ENCODE data around the gene TCF19. TPM values are rescaled to one million over a fixed set of nuclear protein-coding genes. Genes with fewer than 3 reads are reported as not detected.
A peak's percentile ranks its signal among the peaks of the same experiment; 100 is the strongest.
"Not testable (repeated sequence)": the region's sequence is repeated elsewhere in the genome, so short reads cannot be mapped to it uniquely, and the experiment has no call there.

Gene TCF19
- total RNA-seq, 4 donors from 2014 or later, result 1.5 to 5.1 (median 2.6) TPM

DNA sequence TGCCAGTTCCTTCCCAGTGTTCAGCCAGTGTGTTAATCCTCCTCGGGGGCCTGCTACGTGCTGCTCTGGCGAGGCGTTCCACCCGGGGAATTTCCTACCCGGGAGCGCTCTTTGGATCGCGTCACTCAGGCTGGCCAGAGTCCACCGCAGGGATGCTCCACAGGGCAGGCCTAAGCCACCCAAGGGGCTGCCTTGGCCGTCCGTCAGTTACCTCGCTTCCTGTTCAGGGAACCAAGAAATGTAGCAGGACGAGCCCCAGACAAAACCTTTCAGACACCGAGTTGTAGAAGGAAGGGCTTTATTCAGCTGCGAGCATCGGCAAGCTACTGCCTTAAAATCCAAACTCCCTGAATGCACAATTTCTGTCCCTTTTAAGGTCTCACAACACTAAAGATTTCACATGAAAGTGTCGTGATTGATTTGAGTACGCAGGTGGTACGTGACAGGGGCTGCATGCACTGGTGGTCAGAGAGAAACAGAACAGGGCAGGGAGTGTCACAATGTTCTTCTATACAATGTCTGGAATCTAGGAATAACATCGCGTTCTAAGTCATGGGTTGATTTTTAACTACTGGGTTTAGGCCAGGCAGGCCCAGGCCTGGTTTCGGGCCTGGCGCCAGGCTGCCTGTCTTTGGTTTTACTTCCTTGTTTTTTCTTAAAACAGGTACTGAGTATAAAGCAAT, 27.8 kb downstream of the TCF19 start:
- in situ Hi-C loops (cut with MboI; ENCODE audit: low sequenced_read_pairs in 4 of 4) (loop anchor here in 2 of 4 donors (5.0 kb wide), 1 partner anchor 49 kb away; the partner anchor contains the start of gene PSORS1C2 (in 2 of the 2)), intact Hi-C loops (cut with DNase I; ENCODE audit: low total_unique reads) (loop anchor here (2.0 kb wide), 1 partner anchor 27 kb away; the partner anchor contains the start of gene TCF19)
- H3K4me3 ChIP-seq, result peak overlapping the region; percentile 37 to 47 (median 42)
- ATAC-seq (peak; percentile 80 to 81), DNase-seq (peak; percentile 52 to 78)
- H3K9me3 ChIP-seq, result no peaks in the 10 kb centered on the region
- H3K4me1 ChIP-seq, result peaks cover 8 to 16% of the 10 kb centered on the region in 2 donors
- no peaks in the 10 kb centered on the region for H3K27me3 ChIP-seq
- no peaks in the 10 kb centered on the region for H3K36me3 ChIP-seq
- peak; percentile 6 to 50 for TF ChIP-seq POLR2A (IDR thresholded peaks at IDR 0.05)
- TF ChIP-seq, protein P1, sequence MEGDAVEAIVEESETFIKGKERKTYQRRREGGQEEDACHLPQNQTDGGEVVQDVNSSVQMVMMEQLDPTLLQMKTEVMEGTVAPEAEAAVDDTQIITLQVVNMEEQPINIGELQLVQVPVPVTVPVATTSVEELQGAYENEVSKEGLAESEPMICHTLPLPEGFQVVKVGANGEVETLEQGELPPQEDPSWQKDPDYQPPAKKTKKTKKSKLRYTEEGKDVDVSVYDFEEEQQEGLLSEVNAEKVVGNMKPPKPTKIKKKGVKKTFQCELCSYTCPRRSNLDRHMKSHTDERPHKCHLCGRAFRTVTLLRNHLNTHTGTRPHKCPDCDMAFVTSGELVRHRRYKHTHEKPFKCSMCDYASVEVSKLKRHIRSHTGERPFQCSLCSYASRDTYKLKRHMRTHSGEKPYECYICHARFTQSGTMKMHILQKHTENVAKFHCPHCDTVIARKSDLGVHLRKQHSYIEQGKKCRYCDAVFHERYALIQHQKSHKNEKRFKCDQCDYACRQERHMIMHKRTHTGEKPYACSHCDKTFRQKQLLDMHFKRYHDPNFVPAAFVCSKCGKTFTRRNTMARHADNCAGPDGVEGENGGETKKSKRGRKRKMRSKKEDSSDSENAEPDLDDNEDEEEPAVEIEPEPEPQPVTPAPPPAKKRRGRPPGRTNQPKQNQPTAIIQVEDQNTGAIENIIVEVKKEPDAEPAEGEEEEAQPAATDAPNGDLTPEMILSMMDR (IDR thresholded peaks at IDR 0.05 in 4 of 5, conservative IDR thresholded peaks at IDR 0.05 in 1 of 5), result no peak
- H3K27ac ChIP-seq, result peak overlapping the region; percentile 73 to 88 (median 81)

DNA sequence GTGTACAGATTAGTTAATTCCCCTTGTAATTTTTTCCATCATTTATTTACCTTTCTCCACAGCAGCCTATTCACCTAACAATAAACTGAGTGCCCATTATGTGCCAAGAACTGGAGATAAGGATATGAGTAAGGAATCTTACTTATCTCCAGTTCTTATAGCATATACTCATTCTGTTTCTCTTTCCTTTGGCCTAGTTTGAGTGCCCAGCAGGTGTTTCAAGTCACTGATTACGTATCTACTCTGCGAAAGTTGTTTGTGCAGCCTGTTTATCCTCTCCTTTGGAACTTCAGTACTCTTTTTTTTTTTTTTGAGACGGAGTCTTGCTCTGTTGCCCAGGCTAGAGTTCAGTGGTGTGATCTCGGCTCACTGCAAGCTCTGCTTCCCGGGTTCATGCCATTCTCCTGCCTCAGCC, 29.4 kb downstream of the TCF19 start:
- DNase-seq, result no peak
- in situ Hi-C loops (cut with MboI; ENCODE audit: low sequenced_read_pairs in 4 of 4) (loop anchor here in 2 of 4 donors (5.0 kb wide), 1 partner anchor 50 kb away; the partner anchor contains the start of gene PSORS1C2 (in 2 of the 2)), intact Hi-C loops (cut with DNase I; ENCODE audit: low total_unique reads) (loop anchor here (2.0 kb wide), 1 partner anchor 29 kb away; the partner anchor contains the start of gene TCF19)
- TF ChIP-seq, protein P1 (IDR thresholded peaks at IDR 0.05 in 4 of 5, conservative IDR thresholded peaks at IDR 0.05 in 1 of 5), result no peak
- TF ChIP-seq POLR2A (IDR thresholded peaks at IDR 0.05), result no peak
- Histone ChIP-seq H3K4me1 (peaks cover 8 to 16% of the 10 kb centered on the region in 2 donors), H3K36me3 (no peaks in the 10 kb centered on the region), H3K4me3 (no peak overlapping the region), H3K9me3 (no peaks in the 10 kb centered on the region), H3K27ac (peak overlapping the region in 1 of 4 donors; percentile 88), H3K27me3 (no peaks in the 10 kb centered on the region)
- no peak for ATAC-seq

DNA sequence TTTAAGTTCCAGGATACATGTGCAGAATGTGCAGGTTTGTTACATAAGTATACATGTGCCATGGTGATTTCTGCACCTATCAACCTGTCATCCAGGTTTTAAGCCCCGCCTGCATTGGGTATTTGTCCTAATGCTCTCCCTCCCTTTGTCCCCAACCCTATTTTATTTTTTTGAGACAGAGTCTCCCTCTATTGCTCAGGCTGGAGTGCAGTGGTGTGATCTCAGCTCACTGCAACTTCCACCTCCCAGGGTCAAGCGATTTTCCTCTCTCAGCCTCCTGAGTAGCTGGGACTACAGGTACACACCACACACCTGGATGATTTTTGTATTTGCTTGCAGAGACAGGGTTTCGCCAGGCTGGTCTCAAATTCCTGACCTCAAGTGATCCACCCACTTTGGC, 30.8 kb downstream of the TCF19 start:
- intact Hi-C loops (cut with DNase I; ENCODE audit: low total_unique reads), result not testable (repeated sequence)

DNA sequence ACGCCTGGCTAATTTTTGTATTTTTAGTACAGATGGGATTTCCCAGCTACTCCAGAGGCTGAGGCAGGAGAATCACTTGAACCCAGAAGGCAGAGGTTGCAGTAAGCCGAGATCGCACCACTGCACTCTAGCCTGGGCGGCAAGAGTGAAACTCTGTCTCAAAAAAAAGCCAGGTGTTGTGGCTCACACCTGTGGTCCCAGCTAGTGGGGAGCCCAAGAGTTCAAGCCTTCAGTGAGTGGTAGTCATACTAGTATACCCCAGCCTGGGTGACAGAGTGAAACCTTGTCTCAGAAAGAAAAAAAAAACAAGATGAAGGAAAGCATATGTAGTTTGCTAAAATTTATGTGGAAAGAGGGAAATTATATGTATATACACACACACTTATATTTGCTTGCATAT, 32.1 kb downstream of the TCF19 start:
- no peak overlapping the region for H3K4me3 ChIP-seq
- H3K36me3 ChIP-seq, result no peaks in the 10 kb centered on the region
- H3K27me3 ChIP-seq, result no peaks in the 10 kb centered on the region
- H3K27ac ChIP-seq, result no peak overlapping the region
- no peak for TF ChIP-seq POLR2A (IDR thresholded peaks at IDR 0.05)
- TF ChIP-seq, protein P1 (IDR thresholded peaks at IDR 0.05 in 4 of 5, conservative IDR thresholded peaks at IDR 0.05 in 1 of 5), result no peak
- DNase-seq, result no peak
- H3K4me1 ChIP-seq, result peaks cover 3 to 10% of the 10 kb centered on the region in 2 donors
- ATAC-seq, result no peak
- intact Hi-C loops (cut with DNase I; ENCODE audit: low total_unique reads) (loop anchor here (10.0 kb wide), 1 partner anchor 276 kb away; the partner anchor contains the start of gene VARS2), in situ Hi-C loops (cut with MboI; ENCODE audit: low sequenced_read_pairs in 4 of 4) (loop anchor here in 3 of 4 donors (5.0 to 10.0 kb wide), 4 partner anchors 53 to 174 kb away; partner anchors contain the start of gene PSORS1C2 (in 2 of the 3))
- H3K9me3 ChIP-seq, result no peaks in the 10 kb centered on the region

More for the DNA sequence above, 30.8 kb downstream of the TCF19 start:
- not testable (repeated sequence) for H3K36me3 ChIP-seq, ATAC-seq, DNase-seq, H3K27ac ChIP-seq, H3K4me3 ChIP-seq, H3K27me3 ChIP-seq, H3K9me3 ChIP-seq
- peaks cover 8 to 16% of the 10 kb centered on the region in 2 donors for H3K4me1 ChIP-seq
- in situ Hi-C loops (cut with MboI; ENCODE audit: low sequenced_read_pairs in 4 of 4), result loop anchor here in 2 of 4 donors (5.0 kb wide), 1 partner anchor 52 kb away; the partner anchor contains the start of gene PSORS1C2 (in 2 of the 2)
